Esophagus muscularis mucosa (tissue), 4 donors: ENCODE data around the gene LACTBL1. TPM values are rescaled to one million over a fixed set of nuclear protein-coding genes. Genes with fewer than 3 reads are reported as not detected.

Source experiments
- DNase-seq: peaks from one replicate; pipeline ENCODE4 v3.0.0-alpha.2; 2017; ENCODE audit errors: extremely low spot score
- H3K27ac ChIP-seq, 4 donors: fragments of 200-600 bp; sonication (generic); replicated peaks in 1 of 4; 1 replicate in 3 of 4; 2 replicates in 1 of 4; pipeline ENCODE4 v1.5.1; 2016 to 2019; ENCODE audit warnings: mild to moderate bottlenecking in 1 of 4
- H3K27me3 ChIP-seq, 4 donors: fragments of 200-600 bp; sonication (generic); one replicate each; pipeline versions ENCODE4 v1.5.1 to v1.6.0; 2016 to 2019
- H3K36me3 ChIP-seq, 4 donors: fragments of 200-600 bp; sonication (generic); one replicate each; pipeline ENCODE4 v1.5.1; 2016 to 2019
- H3K4me1 ChIP-seq, 4 donors: fragments of 200-600 bp; sonication (generic); one replicate each; pipeline ENCODE4 v1.5.1; 2016 to 2019
- H3K4me3 ChIP-seq, 4 donors: fragments of 200-600 bp; sonication (generic); 1 replicate in 2 of 4; 2 replicates in 2 of 4; pipeline ENCODE4 v1.5.1; 2016 to 2019; ENCODE audit warnings: mild to moderate bottlenecking in 4 of 4, moderate library complexity in 1 of 4
- H3K9me3 ChIP-seq, 4 donors: fragments of 200-600 bp; sonication (generic); 1 replicate in 3 of 4; 2 replicates in 1 of 4; pipeline ENCODE4 v1.5.1; 2016 to 2019
- EP300 ChIP-seq: sonication (generic); formaldehyde crosslinking; IDR thresholded peaks from one replicate; pipeline ENCODE4 v1.6.1; 2017; ENCODE audit warnings: antibody characterized with exemption
- POLR2A ChIP-seq: fragments of 450-650 bp; IDR thresholded peaks from one replicate; pipeline ENCODE4 v1.6.1; 2017; ENCODE audit warnings: antibody characterized with exemption, moderate library complexity, mild to moderate bottlenecking, low read depth
- POLR2AphosphoS5 ChIP-seq, 2 donors: sonication (generic); formaldehyde crosslinking; IDR thresholded peaks; one replicate each; pipeline ENCODE4 v1.6.1; 2017; ENCODE audit warnings: antibody characterized with exemption in 2 of 2
- WGBS: methylation state at CpG from one replicate; pipeline ENCODE4 v1.1.5; 2018; 5-methylcytosine and 5-hydroxymethylcytosine counted together
- intact Hi-C: fragments of 100-400 bp; cut with DNase I; formaldehyde crosslinking; loops from one replicate; pipeline ENCODE4 v1.15.1; 2023
- total RNA-seq, 4 donors: library from RNA; depleted of rRNA; stranded (reverse); fragments of >200 nt; gene quantifications; one replicate each; pipeline versions ENCODE4 v1.1.0 to v1.2.1, GENCODE V29; 2016
- TF ChIP-seq, protein P1 (sequence below), 3 experiments: fragments of 200-600 bp in 2 of 3; fragments of 450-650 bp in 1 of 3; sonication (generic) in 2 of 3; IDR thresholded peaks; one replicate each; pipeline ENCODE4 v1.5.1; 2017 to 2019; ENCODE audit warnings: antibody characterized with exemption in 3 of 3, mild to moderate bottlenecking in 2 of 3, moderate library complexity in 1 of 3

LACTBL1 gene
- total RNA-seq, 4 donors from 2014 or later = not detected

DNA sequence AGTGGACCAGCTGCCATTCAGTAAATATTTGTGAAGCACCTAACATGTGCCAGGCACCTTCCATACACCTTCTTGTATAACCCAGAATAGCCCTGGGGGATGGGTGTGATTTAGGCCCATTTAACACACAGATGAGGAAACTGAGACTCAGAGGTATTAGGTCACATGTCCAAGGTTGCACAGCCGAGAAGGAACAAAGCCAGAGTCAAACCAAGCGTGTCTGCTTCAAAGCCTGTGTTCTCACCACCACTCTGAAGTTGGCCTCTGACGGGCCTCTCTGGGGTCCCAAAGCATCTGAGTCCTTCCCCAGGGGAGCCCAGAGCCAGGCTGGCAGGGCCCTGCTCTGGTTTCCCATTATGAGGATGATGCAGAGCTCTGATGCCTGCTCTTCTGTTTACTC, 65.1 kb downstream of the LACTBL1 start:
- H3K36me3 ChIP-seq = no peaks in the 10 kb centered on the region
- TF ChIP-seq POLR2AphosphoS5 (IDR thresholded peaks at IDR 0.05) = no peak
- TF ChIP-seq EP300 = no peak
- TF ChIP-seq POLR2A = no peak
- TF ChIP-seq, protein P1, sequence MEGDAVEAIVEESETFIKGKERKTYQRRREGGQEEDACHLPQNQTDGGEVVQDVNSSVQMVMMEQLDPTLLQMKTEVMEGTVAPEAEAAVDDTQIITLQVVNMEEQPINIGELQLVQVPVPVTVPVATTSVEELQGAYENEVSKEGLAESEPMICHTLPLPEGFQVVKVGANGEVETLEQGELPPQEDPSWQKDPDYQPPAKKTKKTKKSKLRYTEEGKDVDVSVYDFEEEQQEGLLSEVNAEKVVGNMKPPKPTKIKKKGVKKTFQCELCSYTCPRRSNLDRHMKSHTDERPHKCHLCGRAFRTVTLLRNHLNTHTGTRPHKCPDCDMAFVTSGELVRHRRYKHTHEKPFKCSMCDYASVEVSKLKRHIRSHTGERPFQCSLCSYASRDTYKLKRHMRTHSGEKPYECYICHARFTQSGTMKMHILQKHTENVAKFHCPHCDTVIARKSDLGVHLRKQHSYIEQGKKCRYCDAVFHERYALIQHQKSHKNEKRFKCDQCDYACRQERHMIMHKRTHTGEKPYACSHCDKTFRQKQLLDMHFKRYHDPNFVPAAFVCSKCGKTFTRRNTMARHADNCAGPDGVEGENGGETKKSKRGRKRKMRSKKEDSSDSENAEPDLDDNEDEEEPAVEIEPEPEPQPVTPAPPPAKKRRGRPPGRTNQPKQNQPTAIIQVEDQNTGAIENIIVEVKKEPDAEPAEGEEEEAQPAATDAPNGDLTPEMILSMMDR (IDR thresholded peaks at IDR 0.05) = no peak

DNA sequence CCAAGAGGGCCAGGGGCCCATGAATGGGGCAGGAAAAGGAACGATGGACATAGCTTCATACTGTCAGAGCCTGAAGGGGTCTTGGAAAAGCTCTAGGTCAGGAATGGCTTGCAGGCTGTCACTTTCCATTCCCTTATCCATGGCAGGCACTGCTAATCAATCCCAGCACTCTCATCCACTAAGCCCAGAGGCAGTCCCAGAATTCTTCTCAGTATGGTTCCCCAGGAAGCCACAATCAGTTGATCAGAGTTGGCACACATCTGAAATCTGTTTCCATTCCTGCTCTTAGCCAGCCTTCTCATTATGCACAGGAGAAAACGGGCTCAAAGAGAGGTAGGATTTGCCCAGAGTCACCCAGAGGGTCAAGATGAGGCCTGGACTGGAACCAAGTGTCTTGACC, 65.7 kb downstream of the LACTBL1 start:
- no peaks in the 10 kb centered on the region for H3K4me1 ChIP-seq
- peaks cover 0 to 19% (median 0%) of the 10 kb centered on the region in 4 donors for H3K27me3 ChIP-seq
- H3K4me3 ChIP-seq = no peak overlapping the region
- H3K27ac ChIP-seq = no peak overlapping the region
- DNase-seq = no peak
- WGBS = 100% methylated on average over 1 of the region's 2 CpGs
- H3K9me3 ChIP-seq = no peaks in the 10 kb centered on the region
- intact Hi-C loops = no loop called here
- TF ChIP-seq EP300 (no peak), POLR2AphosphoS5 (IDR thresholded peaks at IDR 0.05) (no peak), POLR2A (no peak)
- TF ChIP-seq, protein P1 (IDR thresholded peaks at IDR 0.05) = no peak
- no peaks in the 10 kb centered on the region for H3K36me3 ChIP-seq

More for the DNA sequence above, 65.1 kb downstream of the LACTBL1 start:
- WGBS = 78% methylated on average over 3 of the region's 3 CpGs
- Histone ChIP-seq H3K27ac (no peak overlapping the region), H3K4me1 (no peaks in the 10 kb centered on the region), H3K9me3 (no peaks in the 10 kb centered on the region), H3K27me3 (peaks cover 0 to 19% (median 0%) of the 10 kb centered on the region in 4 donors), H3K4me3 (no peak overlapping the region)
- no peak for DNase-seq
- intact Hi-C loops = no loop called here

DNA sequence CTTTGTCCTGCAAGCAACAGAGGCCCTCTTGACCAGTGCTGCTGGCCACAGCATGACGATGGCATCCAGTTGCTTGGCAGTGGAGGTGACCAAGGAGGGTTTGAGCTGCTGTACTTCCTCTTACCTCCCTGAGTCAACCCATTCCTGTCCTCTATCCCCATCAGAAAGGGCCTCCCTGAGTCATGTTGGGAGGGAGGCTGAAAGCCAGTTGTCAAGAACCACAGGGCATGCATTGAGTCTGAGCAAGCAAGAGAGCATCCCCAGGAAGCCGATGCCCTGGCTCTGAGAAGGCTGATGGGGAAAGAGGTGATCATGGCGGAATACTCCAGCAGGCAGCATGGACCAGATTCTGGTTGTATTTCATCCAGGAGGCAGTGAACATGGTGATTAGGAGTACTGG, 69.6 kb downstream of the LACTBL1 start:
- Histone ChIP-seq H3K9me3 (no peaks in the 10 kb centered on the region), H3K27ac (no peak overlapping the region), H3K4me3 (no peak overlapping the region), H3K27me3 (no peaks in the 10 kb centered on the region), H3K36me3 (no peaks in the 10 kb centered on the region), H3K4me1 (no peaks in the 10 kb centered on the region)
- DNase-seq = no peak
- TF ChIP-seq, protein P1 (IDR thresholded peaks at IDR 0.05) = no peak
- TF ChIP-seq POLR2A (no peak), EP300 (no peak)
- intact Hi-C loops = no loop called here
- 100% methylated on average over 3 of the region's 3 CpGs for WGBS

Other genes starting within 250 kb of the LACTBL1 start
- gene TEX46, start 43.0 kb upstream of the LACTBL1 start, total RNA-seq = not detected
- 10 to 100 TPM; 39.0 to 70.2 (median 51.1) TPM for gene KDM1A, start 46.6 kb upstream of the LACTBL1 start, total RNA-seq
- gene LUZP1, start 196.0 kb upstream of the LACTBL1 start, total RNA-seq = 10 to 100 TPM; 23.4 to 34.4 (median 27.3) TPM
- not detected for gene HTR1D, start 244.6 kb upstream of the LACTBL1 start, total RNA-seq